Tibial artery (tissue), 4 donors: ENCODE measurements around the gene GPR18.
"Not testable (repeated sequence)": the region's sequence is repeated elsewhere in the genome, so short reads cannot be mapped to it uniquely, and the experiment has no call there.

Experiments used
- DNase-seq, 2 donors: peaks; one replicate each; pipeline ENCODE4 v3.0.0-alpha.2; 2019
- H3K27ac ChIP-seq, 2 donors: fragments of 200-600 bp; sonication (generic) in 1 of 2; 1 replicate in 1 of 2; 2 replicates in 1 of 2; pipeline ENCODE4 v1.5.1; 2018 to 2019; ENCODE audit warnings: mild to moderate bottlenecking in 1 of 2
- H3K27me3 ChIP-seq, 2 donors: fragments of 200-600 bp; sonication (generic) in 1 of 2; one replicate each; pipeline versions ENCODE4 v1.5.1 to v1.6.0; 2016 to 2019
- H3K36me3 ChIP-seq, 3 donors: fragments of 200-600 bp; sonication (generic) in 2 of 3; one replicate each; pipeline ENCODE4 v1.5.1; 2016 to 2019; ENCODE audit warnings: mild to moderate bottlenecking in 2 of 3
- H3K4me1 ChIP-seq, 4 donors: fragments of 200-600 bp; sonication (generic) in 2 of 4; 1 replicate in 3 of 4; 2 replicates in 1 of 4; pipeline ENCODE4 v1.5.1; 2016 to 2019
- H3K4me3 ChIP-seq, 2 donors: fragments of 200-600 bp; sonication (generic) in 1 of 2; 1 replicate in 1 of 2; 2 replicates in 1 of 2; pipeline ENCODE4 v1.5.1; 2018 to 2019; ENCODE audit warnings: mild to moderate bottlenecking in 2 of 2
- H3K9me3 ChIP-seq, 3 donors: fragments of 200-600 bp; sonication (generic) in 1 of 3; one replicate each; pipeline ENCODE4 v1.5.1; 2016 to 2019
- intact Hi-C: fragments of 100-400 bp; cut with DNase I; formaldehyde crosslinking; loops from one replicate; pipeline ENCODE4 v1.15.0; 2023; ENCODE audit warnings: low total_unique reads
- TF ChIP-seq, protein P1 (sequence below), 2 experiments: fragments of 200-600 bp in 1 of 2; fragments of 450-650 bp in 1 of 2; IDR thresholded peaks; one replicate each; pipeline ENCODE4 v1.5.1; 2017 to 2019; ENCODE audit warnings: antibody characterized with exemption in 2 of 2, mild to moderate bottlenecking in 1 of 2, moderate library complexity in 1 of 2

GPR18 gene

GRCh38 chr13:99230991-99231390 lies 27.2 kb downstream of the GPR18 start:
- Histone ChIP-seq H3K27me3 (no peaks in the 10 kb centered on the region), H3K4me3 (no peak overlapping the region), H3K36me3 (no peaks in the 10 kb centered on the region), H3K27ac (no peak overlapping the region), H3K9me3 (no peaks in the 10 kb centered on the region), H3K4me1 (peaks cover 0 to 26% (median 17%) of the 10 kb centered on the region in 4 donors)
- DNase-seq, result no peak
- intact Hi-C loops, result no loop called here
- TF ChIP-seq, protein P1, sequence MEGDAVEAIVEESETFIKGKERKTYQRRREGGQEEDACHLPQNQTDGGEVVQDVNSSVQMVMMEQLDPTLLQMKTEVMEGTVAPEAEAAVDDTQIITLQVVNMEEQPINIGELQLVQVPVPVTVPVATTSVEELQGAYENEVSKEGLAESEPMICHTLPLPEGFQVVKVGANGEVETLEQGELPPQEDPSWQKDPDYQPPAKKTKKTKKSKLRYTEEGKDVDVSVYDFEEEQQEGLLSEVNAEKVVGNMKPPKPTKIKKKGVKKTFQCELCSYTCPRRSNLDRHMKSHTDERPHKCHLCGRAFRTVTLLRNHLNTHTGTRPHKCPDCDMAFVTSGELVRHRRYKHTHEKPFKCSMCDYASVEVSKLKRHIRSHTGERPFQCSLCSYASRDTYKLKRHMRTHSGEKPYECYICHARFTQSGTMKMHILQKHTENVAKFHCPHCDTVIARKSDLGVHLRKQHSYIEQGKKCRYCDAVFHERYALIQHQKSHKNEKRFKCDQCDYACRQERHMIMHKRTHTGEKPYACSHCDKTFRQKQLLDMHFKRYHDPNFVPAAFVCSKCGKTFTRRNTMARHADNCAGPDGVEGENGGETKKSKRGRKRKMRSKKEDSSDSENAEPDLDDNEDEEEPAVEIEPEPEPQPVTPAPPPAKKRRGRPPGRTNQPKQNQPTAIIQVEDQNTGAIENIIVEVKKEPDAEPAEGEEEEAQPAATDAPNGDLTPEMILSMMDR (IDR thresholded peaks at IDR 0.05), result no peak

DNA sequence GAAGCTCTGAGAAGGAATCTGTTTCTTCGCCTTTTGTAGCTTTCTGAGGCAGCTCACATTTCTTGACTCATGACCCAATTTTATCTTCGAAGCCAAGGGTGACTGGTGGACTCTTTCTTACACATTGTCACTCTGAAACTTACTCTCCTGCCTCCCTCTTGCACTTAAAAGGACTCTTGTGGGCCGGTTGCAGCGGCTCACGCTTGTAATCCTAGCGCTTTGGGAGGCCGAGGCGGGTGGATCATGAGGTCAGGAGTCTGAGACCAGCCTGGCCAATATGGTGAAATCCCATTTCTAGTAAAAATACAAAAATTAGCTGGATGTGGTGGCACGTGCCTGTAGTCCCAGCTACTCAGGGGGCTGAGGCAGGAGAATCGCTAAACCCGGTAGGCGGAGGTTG lies 27.6 kb downstream of the GPR18 start:
- H3K36me3 ChIP-seq, H3K27me3 ChIP-seq, intact Hi-C loops, H3K4me3 ChIP-seq, H3K9me3 ChIP-seq, DNase-seq, H3K27ac ChIP-seq: not testable (repeated sequence)
- H3K4me1 ChIP-seq, result peaks cover 0 to 30% (median 20%) of the 10 kb centered on the region in 4 donors

GRCh38 chr13:99228737-99229691 lies 29.2 kb downstream of the GPR18 start:
- Histone ChIP-seq H3K4me1 (peaks cover 0 to 34% (median 20%) of the 10 kb centered on the region in 4 donors), H3K36me3 (no peaks in the 10 kb centered on the region), H3K9me3 (no peaks in the 10 kb centered on the region), H3K4me3 (no peak overlapping the region), H3K27ac (no peak overlapping the region), H3K27me3 (no peaks in the 10 kb centered on the region)
- TF ChIP-seq, protein P1 (IDR thresholded peaks at IDR 0.05), result no peak
- DNase-seq, result no peak
- intact Hi-C loops, result no loop called here

- Histone ChIP-seq H3K36me3 (no peaks in the 10 kb centered on the region), H3K27me3 (no peaks in the 10 kb centered on the region), H3K9me3 (no peaks in the 10 kb centered on the region), H3K4me3 (no peak overlapping the region), H3K27ac (no peak overlapping the region), H3K4me1 (peaks cover 0 to 34% (median 20%) of the 10 kb centered on the region in 4 donors)
- TF ChIP-seq, protein P1 (IDR thresholded peaks at IDR 0.05), result no peak
- intact Hi-C loops, result no loop called here
- DNase-seq, result no peak
These were observed 30.1 kb downstream of the GPR18 start for GRCh38 chr13:99227909-99228688.

DNA sequence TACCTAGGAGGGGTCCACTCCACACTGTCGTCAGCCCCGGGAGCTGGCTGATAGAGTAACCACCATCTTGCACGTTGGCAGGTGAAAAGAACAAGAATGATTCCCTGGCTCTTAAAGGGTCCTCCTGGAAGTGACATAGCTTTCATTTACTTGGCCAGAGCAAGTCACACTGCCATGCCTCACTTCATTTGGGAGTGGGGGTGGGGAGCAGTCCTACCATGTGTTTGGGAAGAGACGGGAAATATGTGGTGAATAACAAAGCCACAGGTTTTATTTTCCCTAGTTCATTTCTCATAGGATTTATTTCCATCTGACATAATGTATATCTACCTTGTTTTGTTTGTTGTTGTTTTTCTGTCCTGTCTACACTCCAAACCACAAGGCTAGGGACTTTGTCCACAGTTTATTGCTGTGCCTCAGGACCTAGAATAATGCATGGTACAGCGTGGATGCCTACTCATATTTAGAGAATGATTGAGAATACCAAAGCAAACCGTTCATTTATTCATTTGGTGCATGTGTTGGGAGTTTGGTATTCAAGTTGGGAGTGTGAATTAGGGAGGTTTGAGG lies 30.8 kb downstream of the GPR18 start:
- no peak for DNase-seq
- intact Hi-C loops, result no loop called here
- no peak overlapping the region for H3K27ac ChIP-seq
- TF ChIP-seq, protein P1 (IDR thresholded peaks at IDR 0.05), result no peak
- no peaks in the 10 kb centered on the region for H3K27me3 ChIP-seq
- no peaks in the 10 kb centered on the region for H3K9me3 ChIP-seq
- H3K4me1 ChIP-seq, result peaks cover 0 to 34% (median 20%) of the 10 kb centered on the region in 4 donors
- no peaks in the 10 kb centered on the region for H3K36me3 ChIP-seq
- no peak overlapping the region for H3K4me3 ChIP-seq
